NCI-H510A (cell line): ENCODE data around the gene KRT7.
"Not testable (repeated sequence)": the region's sequence is repeated elsewhere in the genome, so short reads cannot be mapped to it uniquely, and the experiment has no call there.

Source experiments
- DNase-seq: peaks from one replicate; lab custom pipeline; 2025; lab: John Stamatoyannopoulos, UW

Gene KRT7

DNA sequence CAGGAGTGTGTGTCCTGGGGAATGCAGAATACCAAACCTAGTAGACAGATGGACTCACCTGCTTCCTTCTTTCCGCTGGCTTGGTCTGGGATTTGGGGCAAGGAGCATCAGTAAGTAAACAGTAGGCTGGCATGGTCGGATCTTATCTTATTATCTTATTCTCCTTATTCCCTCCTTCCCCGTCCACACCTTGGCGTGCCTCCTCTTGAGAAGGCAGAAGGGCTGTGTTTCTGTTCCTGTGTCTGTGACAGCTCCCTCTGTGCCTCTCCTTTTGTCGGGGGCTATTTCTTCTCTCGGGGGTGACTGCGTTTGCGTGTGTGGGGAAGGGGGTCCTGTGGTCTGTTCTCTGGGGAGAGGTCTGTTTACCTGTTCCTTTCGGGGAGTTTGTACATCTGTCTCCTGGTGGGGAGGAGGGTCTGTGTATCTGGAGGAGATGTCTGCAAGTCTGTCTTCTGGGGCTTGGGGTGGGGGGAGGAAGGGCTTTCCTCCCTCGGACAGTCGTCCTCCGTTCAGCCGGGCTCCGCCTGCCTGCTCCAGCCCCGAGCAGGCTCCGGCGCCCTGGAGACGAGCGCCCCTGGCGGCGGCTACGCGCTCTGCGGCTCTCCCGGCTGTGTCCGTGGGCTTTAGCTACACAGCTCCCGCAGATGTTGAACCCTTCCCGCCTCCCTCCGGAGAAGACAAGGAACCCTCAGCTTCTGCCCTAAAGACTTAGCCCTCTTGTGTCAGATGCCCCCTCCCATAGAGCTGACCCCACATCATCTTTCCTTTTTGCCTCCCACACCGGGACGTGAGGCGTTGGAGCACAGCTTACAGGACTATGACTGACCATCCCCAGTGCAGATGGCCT lies 45.8 kb downstream of the KRT7 start:
- peak; percentile 39 for DNase-seq

DNA sequence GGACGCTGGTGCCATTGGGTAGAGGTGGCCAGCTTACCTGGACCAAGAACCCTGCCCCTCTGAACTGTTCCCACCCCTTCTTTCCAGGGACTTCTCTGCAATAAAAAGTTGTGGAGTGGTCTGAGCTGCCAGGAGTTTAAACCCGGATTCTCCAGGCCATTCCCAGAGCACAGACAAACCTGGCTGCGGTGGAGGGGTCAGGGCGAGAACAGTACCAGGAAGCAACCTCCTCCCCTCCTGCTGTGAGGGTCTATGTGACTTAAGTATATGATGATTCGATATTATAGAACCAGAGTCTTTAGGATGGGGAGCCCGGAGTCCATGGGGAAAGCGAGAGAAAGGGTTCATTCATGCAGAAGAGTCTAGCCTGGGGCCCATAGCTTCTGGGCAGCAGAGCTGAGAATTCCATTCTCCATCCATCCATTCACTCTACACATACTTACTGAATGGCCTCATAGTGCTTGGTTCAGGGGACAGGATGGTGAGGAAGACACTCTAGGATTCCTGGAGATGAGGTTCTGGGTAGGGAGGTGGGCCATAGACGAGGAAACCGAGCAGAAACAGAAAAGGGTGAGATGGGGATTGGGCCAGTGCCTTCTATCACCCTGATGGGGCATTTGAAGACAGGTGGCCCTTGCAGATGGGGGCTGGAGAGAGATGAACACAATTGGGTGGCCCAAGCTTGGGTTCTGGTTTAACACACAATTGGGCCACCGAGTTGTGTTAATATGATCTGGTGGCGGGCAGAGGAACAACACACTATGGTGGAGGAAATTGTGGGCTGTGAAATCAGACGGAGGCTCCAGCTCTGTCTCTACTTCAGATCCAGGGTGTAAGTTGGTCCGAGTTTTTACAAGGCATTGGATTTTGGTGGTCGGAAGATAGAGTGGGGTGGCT lies 46.6 kb downstream of the KRT7 start:
- DNase-seq: no peak

DNA sequence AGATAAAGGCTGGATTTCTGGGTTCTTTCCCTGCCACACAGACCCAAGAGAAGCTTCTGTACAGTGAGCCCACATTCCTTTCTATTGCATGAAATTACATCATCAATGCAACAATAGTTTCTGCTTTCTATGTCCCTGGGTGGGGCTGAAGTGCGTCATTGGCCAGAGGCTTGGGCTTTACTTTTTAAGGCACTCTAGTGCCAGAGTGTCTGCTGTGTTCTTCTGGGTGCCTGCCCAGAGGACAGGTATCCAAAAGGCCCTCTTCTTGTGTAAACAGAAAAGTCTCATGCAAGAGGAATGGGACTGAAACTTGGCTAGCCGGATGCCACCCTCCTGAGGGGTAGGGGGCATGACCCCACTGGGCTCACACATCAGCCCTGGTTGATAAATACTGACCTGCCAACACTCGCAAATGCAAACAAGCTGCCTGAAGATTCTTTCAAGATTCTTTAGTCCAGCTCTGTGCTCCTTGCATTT lies 47.3 kb downstream of the KRT7 start:
- DNase-seq: no peak

DNA sequence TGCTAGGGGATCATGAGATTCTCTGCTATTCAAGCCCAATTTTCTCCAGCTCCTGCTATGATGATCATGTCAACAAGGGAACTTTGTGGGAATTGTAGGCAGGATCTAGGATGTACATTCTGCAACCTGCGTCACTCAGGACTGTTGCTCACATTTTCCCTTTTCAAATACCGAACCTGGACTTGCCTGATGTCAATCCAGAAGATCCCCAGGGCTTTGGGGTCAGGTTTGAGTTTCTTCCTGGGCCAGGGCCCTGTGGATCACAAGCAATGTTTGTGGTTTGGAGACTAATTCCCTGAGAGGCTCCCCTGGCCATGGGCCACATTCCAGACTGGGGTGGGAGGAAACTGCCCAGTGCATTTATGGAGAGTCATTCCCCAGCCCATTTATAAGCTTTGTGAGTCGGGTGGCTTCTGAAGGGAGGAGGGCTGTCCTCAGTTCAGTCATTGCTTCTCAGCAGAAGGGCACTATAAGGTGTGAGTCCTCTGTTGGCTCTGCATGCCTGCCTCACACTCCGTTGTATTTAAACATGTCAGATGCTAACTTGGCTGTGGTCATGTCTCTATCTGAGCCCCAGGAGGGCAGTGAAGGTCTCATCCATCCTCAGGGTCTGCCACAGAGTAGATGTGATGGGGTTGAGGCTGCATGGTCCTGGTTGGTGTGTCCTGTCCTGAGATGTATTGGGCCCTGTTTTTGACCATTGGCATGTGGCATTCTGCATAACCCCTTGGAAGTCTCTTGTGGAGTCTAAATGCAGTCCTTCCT lies 47.9 kb downstream of the KRT7 start:
- no peak for DNase-seq

DNA sequence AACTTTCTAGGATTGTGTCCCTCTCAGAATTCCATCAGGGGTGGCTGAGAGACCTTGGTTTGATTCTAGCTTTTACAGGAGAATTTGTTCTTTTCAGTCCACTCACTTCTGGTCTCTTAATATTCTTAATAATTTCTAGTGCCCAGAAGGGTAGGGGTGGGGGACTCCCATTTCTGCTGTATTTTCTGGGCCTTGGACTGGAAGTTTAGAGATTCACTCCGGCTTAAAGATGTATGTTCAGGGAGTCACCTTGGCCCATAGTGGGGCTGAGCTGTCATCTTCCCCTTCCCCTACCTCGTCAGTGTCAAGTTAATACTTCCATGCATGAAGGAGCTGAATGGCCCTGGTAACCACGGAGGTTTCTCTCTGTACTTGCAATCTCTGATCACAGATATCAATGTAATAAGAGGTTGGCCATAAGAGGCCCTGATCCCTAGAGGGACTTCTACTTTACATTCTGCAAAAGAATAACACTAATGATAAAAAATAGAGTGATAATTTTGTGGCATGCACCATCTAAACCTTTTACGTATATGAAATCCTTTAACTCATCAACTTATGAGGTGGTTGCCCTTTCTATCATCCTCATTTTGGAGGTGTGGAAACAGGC lies 51.6 kb downstream of the KRT7 start:
- no peak for DNase-seq

DNA sequence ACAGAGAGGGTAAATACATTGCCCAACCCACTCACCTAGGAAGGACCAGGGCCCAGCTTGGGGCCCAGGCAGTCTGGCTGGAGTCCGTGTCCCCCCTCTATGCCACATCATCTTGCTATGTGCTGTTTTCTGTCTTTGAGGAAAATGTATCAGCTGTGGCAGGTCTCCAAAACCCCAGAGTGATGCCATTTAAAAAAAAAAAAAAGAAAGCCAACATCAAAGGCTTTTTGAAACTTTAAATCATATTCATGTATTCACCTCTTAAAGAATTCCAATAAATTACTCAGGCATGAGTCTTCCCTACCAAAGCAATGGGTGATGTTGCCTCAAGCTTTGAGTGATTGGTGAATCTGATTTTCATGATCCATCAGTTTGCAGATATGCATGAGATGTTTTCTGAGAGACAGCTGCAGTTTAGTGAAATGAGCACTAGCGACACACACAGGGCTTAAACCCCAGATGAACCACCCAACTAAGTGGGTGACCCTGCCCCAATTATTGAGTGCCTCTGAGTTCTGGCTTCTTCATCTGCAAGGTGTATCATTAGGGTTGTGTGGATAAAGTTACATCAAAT lies 52.2 kb downstream of the KRT7 start:
- DNase-seq: no peak

- no peak for DNase-seq
These were observed 52.9 kb downstream of the KRT7 start for GRCh38 chr12:52285851-52286530.

DNA sequence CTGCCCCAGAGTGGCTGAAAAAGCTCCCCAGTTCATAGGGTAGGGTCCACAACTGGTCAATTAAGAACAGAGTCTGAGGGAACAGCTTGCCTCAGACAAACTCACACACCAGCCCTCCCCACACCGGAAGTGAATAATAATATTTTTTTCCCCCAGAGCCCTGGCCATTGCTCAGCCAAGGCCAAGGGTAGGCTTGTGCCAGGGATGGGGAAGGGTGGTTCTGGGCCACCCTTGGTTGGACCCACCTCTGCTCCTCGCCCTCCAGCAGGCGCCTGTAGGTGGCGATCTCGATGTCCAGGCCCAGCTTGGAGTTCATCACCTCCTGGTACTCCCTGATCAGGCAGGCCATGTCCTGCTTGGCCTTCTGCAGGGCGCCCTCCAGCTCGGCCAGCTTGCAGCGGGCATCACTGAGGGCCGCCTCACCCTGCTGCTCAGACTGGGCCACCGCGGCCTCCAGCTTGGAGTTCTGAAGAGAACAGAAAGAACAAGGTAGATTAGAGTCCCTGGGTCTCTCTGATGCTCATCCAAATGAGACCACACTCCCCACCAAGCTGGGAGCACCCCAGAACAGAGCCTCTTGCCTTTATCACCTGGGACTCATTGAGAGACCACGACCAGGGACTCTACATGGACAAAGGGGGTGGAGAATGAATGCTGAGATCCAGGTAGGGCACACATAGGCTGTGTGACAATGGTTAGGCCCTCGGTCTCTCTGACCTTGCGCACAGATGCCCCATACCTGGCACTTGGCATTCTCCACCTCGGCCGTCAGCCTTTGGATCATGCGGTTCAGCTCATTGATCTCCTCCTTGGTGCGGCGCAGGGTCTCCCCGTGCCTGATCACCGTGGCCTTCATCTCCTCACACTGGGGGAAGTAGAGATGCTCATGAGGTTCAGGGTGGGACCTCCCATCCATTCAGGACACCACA lies 54.1 kb downstream of the KRT7 start:
- DNase-seq: not testable (repeated sequence)

DNA sequence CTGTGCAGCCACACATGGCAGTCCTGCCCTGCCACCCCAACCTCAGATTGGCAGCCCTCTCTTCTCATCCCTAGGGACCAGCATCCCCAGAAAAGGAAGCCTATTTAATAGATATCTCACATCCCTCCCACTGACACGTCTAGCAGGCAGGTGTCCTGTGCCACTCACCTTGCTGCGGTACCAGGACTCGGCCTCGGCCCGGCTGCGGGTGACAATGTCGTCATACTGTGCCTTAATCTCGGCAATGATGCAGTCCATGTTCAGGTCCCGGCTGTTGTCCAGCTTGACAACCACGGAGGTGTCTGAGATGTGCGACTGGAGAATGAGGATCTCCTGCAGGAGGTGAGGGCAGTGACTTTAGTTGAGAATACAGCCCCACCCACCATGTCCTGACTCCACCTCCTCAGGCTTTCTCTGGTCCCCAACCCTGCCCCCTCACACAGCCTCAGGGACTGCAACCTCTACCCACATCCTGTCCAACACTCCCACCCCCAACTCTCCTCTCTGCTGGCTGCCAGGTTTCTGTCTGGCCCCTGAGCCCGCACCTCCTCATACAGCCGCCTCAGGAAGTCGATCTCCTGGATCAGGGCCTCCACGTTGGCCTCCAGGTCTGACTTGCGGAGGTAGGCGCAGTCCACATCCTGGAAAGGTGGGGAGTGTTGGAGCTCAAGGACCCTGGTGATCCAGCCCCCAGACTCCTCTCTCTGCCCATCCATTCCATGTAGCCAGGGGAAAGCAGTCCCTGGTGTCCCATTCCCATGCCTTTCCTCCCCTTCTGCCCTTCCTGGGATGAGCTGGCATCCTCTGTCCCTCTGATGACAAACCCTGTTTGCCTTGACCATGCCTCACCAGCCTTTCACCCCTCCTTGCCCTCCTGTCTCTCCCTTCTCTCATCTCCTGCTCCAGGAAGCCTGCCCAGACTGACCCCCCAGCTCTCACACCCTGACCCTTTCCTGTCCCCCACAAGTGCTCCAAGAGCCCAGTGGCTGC lies 55.1 kb downstream of the KRT7 start:
- not testable (repeated sequence) for DNase-seq

GRCh38 chr12:52290483-52291134 lies 57.6 kb downstream of the KRT7 start:
- DNase-seq: not testable (repeated sequence)

- DNase-seq: no peak
These were observed 58.4 kb downstream of the KRT7 start, which contains the start of gene KRT81 for GRCh38 chr12:52291267-52291935. TSS of gene KRT81 (minus strand) at chr12:52291534. CDS start at chr12:52291465, 69 bp downstream.

- DNase-seq: no peak
These were observed 60.9 kb downstream of the KRT7 start for GRCh38 chr12:52293926-52294325.

- no peak for DNase-seq
These were observed 61.8 kb downstream of the KRT7 start for GRCh38 chr12:52294803-52295202.

GRCh38 chr12:52295663-52296062 lies 62.6 kb downstream of the KRT7 start:
- no peak for DNase-seq

DNA sequence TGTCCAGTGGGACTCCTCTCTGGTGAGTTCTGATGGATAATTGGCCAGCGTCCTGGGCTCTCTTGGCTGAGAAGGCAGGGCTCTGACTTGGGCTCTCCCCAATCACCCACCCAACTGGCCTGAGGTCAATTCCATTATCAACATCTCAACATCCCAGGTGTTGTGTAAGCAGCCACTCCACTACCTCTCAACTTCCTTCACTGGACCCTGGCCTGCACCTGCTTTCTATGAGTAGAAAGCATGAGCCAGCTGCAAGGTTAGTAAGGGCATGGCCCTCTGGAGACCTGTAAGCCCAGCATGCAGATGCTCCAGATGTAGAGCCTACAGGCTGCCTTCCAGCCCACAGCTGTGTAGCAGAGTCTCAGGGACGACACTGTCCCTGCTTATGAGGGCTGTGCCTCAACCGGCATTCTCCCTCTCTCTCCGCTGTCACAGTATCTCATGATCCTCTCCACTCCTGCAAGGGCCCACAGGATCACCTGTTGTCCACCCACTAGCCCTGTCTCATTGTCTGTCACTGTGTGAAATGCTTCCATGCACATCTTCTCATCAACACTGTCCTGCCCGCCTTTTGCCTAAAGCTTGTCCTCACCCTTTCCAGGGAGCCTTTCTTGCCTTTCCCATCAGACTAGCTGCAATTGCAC lies 63.7 kb downstream of the KRT7 start:
- no peak for DNase-seq
